Testis (tissue), 2 donors: ENCODE results near the gene DAB2IP.

Source experiments
- POLR2A ChIP-seq: fragments of 450-650 bp; IDR thresholded peaks from one replicate; pipeline ENCODE4 v1.6.1; 2017; ENCODE audit warnings: antibody characterized with exemption, mild to moderate bottlenecking, moderate library complexity
- TF ChIP-seq, protein P1 (sequence below), 3 experiments: fragments of 450-650 bp in 2 of 3; fragments of 200-600 bp in 1 of 3; sonication (generic) in 1 of 3; IDR thresholded peaks; one replicate each; pipeline ENCODE4 v1.5.1; 2016 to 2019; ENCODE audit warnings: antibody characterized with exemption in 3 of 3, mild to moderate bottlenecking in 2 of 3, moderate library complexity in 1 of 3

DNA sequence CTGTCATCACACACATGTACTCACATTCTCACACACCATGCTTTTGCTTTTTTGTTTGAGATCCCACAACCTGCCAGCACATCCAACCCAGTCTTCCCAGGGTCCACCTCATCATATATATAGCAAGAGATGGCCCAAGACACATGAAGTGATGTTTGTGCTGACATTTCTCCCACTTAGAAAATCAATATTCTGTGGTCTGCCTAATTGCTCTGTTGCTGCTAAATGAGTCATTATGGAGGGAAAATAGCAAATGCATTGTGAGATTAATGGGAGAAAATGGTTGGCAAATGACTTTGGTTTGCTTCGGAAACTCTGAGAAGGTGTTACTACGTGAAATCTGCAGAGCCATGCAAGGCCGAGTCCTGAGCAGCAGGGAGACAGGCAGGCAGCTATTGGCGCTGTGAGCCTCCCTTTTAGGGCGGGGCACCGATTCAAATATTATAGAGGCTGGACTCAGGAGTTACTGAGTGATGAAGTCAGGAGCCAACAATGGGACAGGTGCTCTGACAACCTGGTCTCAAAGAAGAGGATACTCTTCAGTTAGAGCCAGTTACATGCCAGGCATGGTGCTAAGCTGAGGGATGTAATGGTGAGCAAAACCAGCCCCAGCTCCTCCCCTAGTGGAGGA, 62.8 kb downstream of the DAB2IP start:
- TF ChIP-seq, protein P1, sequence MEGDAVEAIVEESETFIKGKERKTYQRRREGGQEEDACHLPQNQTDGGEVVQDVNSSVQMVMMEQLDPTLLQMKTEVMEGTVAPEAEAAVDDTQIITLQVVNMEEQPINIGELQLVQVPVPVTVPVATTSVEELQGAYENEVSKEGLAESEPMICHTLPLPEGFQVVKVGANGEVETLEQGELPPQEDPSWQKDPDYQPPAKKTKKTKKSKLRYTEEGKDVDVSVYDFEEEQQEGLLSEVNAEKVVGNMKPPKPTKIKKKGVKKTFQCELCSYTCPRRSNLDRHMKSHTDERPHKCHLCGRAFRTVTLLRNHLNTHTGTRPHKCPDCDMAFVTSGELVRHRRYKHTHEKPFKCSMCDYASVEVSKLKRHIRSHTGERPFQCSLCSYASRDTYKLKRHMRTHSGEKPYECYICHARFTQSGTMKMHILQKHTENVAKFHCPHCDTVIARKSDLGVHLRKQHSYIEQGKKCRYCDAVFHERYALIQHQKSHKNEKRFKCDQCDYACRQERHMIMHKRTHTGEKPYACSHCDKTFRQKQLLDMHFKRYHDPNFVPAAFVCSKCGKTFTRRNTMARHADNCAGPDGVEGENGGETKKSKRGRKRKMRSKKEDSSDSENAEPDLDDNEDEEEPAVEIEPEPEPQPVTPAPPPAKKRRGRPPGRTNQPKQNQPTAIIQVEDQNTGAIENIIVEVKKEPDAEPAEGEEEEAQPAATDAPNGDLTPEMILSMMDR (IDR thresholded peaks at IDR 0.05), result no peak
- no peak for TF ChIP-seq POLR2A
